HepG2 (cell line): ENCODE measurements around the gene GPC6. TPM values are rescaled to one million over a fixed set of nuclear protein-coding genes. Genes with fewer than 3 reads are reported as not detected.

ENCODE experiments used
- ATAC-seq: fragments of 200-7000 bp; cut with Tn5 transposase; 3 replicates; pipeline ENCODE4 v1.9.1; 2020; ENCODE audit warnings: mild to moderate bottlenecking, moderate library complexity
- BruUV-seq: library from RNA; stranded (reverse); fragments of 400-500 nt; replicated peaks from 2 replicates; lab custom pipeline; 2021; lab: Mats Ljungman, UMichigan
- CTCF ChIA-PET: fragments of 300-600 bp; formaldehyde crosslinking; extraction: SDS; loops from one replicate; lab custom pipeline; 2021; ENCODE audit warnings: low total read pairs, inconsistent platforms, low intra/inter-chr PET ratio; lab: Yijun Ruan, JAX
- POLR2A ChIA-PET: fragments of 350-600 bp; sonication (Branson Sonifier 250); formaldehyde crosslinking; loops from one replicate; lab custom pipeline; 2020; ENCODE audit warnings: antibody characterized with exemption, inconsistent platforms; lab: Yijun Ruan, JAX
- DNase-seq: peaks from one replicate; pipeline ENCODE4 v3.0.0-alpha.2; 2015; ENCODE audit warnings: low spot score
- FAIRE-seq: peaks from 3 replicates; lab custom pipeline; 2011; peaks lifted over from hg19 to GRCh38; lab: Jason Lieb, UNC
- H2AFZ ChIP-seq: one replicate; pipeline ENCODE4 v1.6.1; 2011; ENCODE audit warnings: low read length, inconsistent platforms
- H3K27ac ChIP-seq: fragments of 300-600 bp; 3 replicates; pipeline ENCODE4 v1.8.0; 2011; ENCODE audit warnings: mixed run types, mild to moderate bottlenecking, mixed read lengths, low read length, inconsistent platforms; ENCODE audit not compliant: insufficient read depth; ENCODE audit errors: extremely low read length
- H3K27me3 ChIP-seq, 2 experiments: fragments of 200-600 bp in 1 of 2; 2 replicates in 1 of 2; 3 replicates in 1 of 2; pipeline versions ENCODE4 v1.6.0 to v1.8.0; 2011; ENCODE audit warnings: low read length in 2 of 2, mild to moderate bottlenecking in 2 of 2, moderate library complexity in 2 of 2, inconsistent platforms in 1 of 2; ENCODE audit not compliant: insufficient read depth in 2 of 2, control insufficient read depth in 1 of 2
- H3K36me3 ChIP-seq, 2 experiments: fragments of 200-600 bp in 1 of 2; replicated peaks in 1 of 2; 2 replicates in 1 of 2; 3 replicates in 1 of 2; pipeline versions ENCODE4 v1.5.1 to v1.8.0; 2011; ENCODE audit warnings: low read length in 2 of 2, inconsistent platforms in 1 of 2; ENCODE audit not compliant: insufficient read depth in 2 of 2, control insufficient read depth in 1 of 2
- H3K4me1 ChIP-seq: 2 replicates; pipeline ENCODE4 v1.5.1; 2012; ENCODE audit warnings: low read length, inconsistent platforms; ENCODE audit not compliant: insufficient read depth
- H3K4me2 ChIP-seq: 2 replicates; pipeline ENCODE4 v1.6.0; 2011; ENCODE audit warnings: low read depth, low read length, inconsistent platforms
- H3K4me3 ChIP-seq, 3 experiments: fragments of 200-600 bp in 1 of 3; sonication (generic), shearing (Covaris generic) in 1 of 3; replicated peaks in 1 of 3; 2 replicates each; pipeline ENCODE4 v1.5.1; 2011 to 2016; ENCODE audit warnings: low read length in 3 of 3, inconsistent platforms in 2 of 3, low read depth in 2 of 3, mild to moderate bottlenecking in 2 of 3, control low read depth in 1 of 3, mixed read lengths in 1 of 3; ENCODE audit not compliant: insufficient read depth in 1 of 3
- H3K79me2 ChIP-seq: one replicate; pipeline ENCODE4 v1.6.1; 2011; ENCODE audit warnings: low read length, inconsistent platforms; ENCODE audit not compliant: insufficient read depth
- H3K9ac ChIP-seq: 2 replicates; pipeline ENCODE4 v1.6.0; 2011; ENCODE audit warnings: mild to moderate bottlenecking, low read depth, low read length, inconsistent platforms; ENCODE audit not compliant: insufficient read depth
- H3K9me3 ChIP-seq: 2 replicates; pipeline ENCODE4 v1.5.1; 2012; ENCODE audit warnings: mild to moderate bottlenecking, low read length
- H4K20me1 ChIP-seq: 2 replicates; pipeline ENCODE4 v1.6.0; 2011; ENCODE audit warnings: inconsistent platforms, mild to moderate bottlenecking, low read length, moderate library complexity; ENCODE audit not compliant: insufficient read depth
- NCOA2 ChIP-seq: sonication (generic); formaldehyde crosslinking; IDR thresholded peaks from 2 replicates; pipeline ENCODE4 v1.8.0; 2022; ENCODE audit warnings: inconsistent platforms
- PCBP1 ChIP-seq: fragments of 200-400 bp; formaldehyde crosslinking; IDR thresholded peaks from 2 replicates; pipeline ENCODE4 v1.6.1; 2017; ENCODE audit warnings: mild to moderate bottlenecking, low read depth, low read length, borderline replicate concordance
- SNAPC4 ChIP-seq: sonication (generic); formaldehyde crosslinking; IDR thresholded peaks from 2 replicates; pipeline ENCODE4 v1.4.0; 2020; ENCODE audit warnings: mild to moderate bottlenecking, missing genetic modification reagents
- ZNF350 ChIP-seq: sonication (generic); formaldehyde crosslinking; IDR thresholded peaks from 2 replicates; pipeline ENCODE4 v1.4.0; 2020; ENCODE audit warnings: mild to moderate bottlenecking, low read depth, missing genetic modification reagents, borderline replicate concordance
- ZNF761 ChIP-seq: sonication (generic); formaldehyde crosslinking; conservative IDR thresholded peaks from 2 replicates; pipeline ENCODE4 v1.4.0; 2020; ENCODE audit warnings: mild to moderate bottlenecking, missing genetic modification reagents
- ZNF775 ChIP-seq: sonication (generic); formaldehyde crosslinking; IDR thresholded peaks from 2 replicates; pipeline ENCODE4 v1.4.0; 2020; ENCODE audit warnings: missing genetic modification reagents, mild to moderate bottlenecking, moderate library complexity, borderline replicate concordance
- ZNF784 ChIP-seq: sonication (generic); formaldehyde crosslinking; IDR thresholded peaks from 2 replicates; pipeline ENCODE4 v1.5.1; 2020; ENCODE audit warnings: missing genetic modification reagents, mild to moderate bottlenecking, borderline replicate concordance
- ZNF83 ChIP-seq: sonication (generic); formaldehyde crosslinking; IDR thresholded peaks from 2 replicates; pipeline ENCODE4 v1.4.0; 2020; ENCODE audit warnings: missing genetic modification reagents, mild to moderate bottlenecking, borderline replicate concordance
- WGBS: methylation state at CpG from one replicate; pipeline ENCODE4 v1.1.6; 2017; ENCODE audit warnings: low lambda C conversion rate; 5-methylcytosine and 5-hydroxymethylcytosine counted together
- in situ Hi-C: cut with HindIII; loops from 2 replicates; pipeline ENCODE4 v1.10.0; 2017; ENCODE audit warnings: low pct_unique_long_range_greater_than_20kb; ENCODE audit not compliant: extremely low pct_ligation_motif_present
- intact Hi-C: fragments of 100-400 bp; cut with micrococcal nuclease; formaldehyde crosslinking; loops from one replicate; pipeline ENCODE4 v1.10.0; 2022; ENCODE audit not compliant: unreplicated experiment
- polyA plus RNA-seq, 8 experiments: library from polyadenylated mRNA; depleted of rRNA in 3 of 8; stranded (reverse) in 7 of 8; unstranded in 1 of 8; fragments of >200 nt; fragmentation: Illumina TruSeq in 4 of 8; extraction: Trizol in 4 of 8; gene quantifications; 2 replicates each; pipeline versions ENCODE4 v1.2.1 to v1.2.3, GENCODE V29; 2011 to 2016; ENCODE audit warnings: low read depth in 4 of 8, missing spikeins in 1 of 8, mixed read lengths in 1 of 8; ENCODE audit not compliant: insufficient read depth in 1 of 8
- total RNA-seq, 5 experiments: library from RNA; depleted of rRNA; stranded (reverse); fragments of >200 nt; fragmentation: Illumina TruSeq; extraction: Trizol; gene quantifications; 2 replicates each; pipeline ENCODE4 v1.2.3, GENCODE V29; 2016; ENCODE audit warnings: low read depth in 1 of 5
- TF ChIP-seq, protein P1 (sequence below): sonication (generic); formaldehyde crosslinking; IDR thresholded peaks from one replicate; pipeline ENCODE4 v1.5.1; 2020; ENCODE audit warnings: mild to moderate bottlenecking, missing genetic modification reagents; ENCODE audit errors: not compliant biosample characterization

Gene GPC6
- total and polyA plus RNA-seq, 2 of the 13 experiments (the other 11 are each of a cell fraction or from before 2014, with no cell fraction given) = 24.5 to 33.9 TPM

GRCh38 chr13:93326234-93326811 lies 99.7 kb downstream of the GPC6 start:
- BruUV-seq = no TSS peak
- H3K4me2 ChIP-seq = no peak overlapping the region
- ATAC-seq = no peak
- no peak for DNase-seq
- intact Hi-C loops = no loop called here
- no peaks in the 10 kb centered on the region for H4K20me1 ChIP-seq
- FAIRE-seq = no peak
- ChIA-PET CTCF (no interaction called here), POLR2A (no interaction called here)
- H3K27me3 ChIP-seq = no peaks in the 10 kb centered on the region; a peak in 1 of 5 replicates
- H2AFZ ChIP-seq = no peak overlapping the region
- no peaks in the 10 kb centered on the region for H3K79me2 ChIP-seq
- H3K4me1 ChIP-seq = peaks cover 14% of the 10 kb centered on the region
- no peaks in the 10 kb centered on the region for H3K9me3 ChIP-seq
- no peak overlapping the region for H3K4me3 ChIP-seq
- no peaks in the 10 kb centered on the region for H3K36me3 ChIP-seq
- no peak overlapping the region for H3K27ac ChIP-seq
- H3K9ac ChIP-seq = no peak overlapping the region
- in situ Hi-C loops = no loop called here
- 93% methylated on average over 5 of the region's 5 CpGs for WGBS
- TF ChIP-seq NCOA2 (no peak), ZNF350 (CRISPR knock-in tag) (no peak), ZNF784 (CRISPR knock-in tag) (no peak), ZNF83 (CRISPR knock-in tag) (no peak), SNAPC4 (no peak), ZNF761 (no peak), PCBP1 (no peak), ZNF775 (CRISPR knock-in tag) (no peak)
- TF ChIP-seq, protein P1, sequence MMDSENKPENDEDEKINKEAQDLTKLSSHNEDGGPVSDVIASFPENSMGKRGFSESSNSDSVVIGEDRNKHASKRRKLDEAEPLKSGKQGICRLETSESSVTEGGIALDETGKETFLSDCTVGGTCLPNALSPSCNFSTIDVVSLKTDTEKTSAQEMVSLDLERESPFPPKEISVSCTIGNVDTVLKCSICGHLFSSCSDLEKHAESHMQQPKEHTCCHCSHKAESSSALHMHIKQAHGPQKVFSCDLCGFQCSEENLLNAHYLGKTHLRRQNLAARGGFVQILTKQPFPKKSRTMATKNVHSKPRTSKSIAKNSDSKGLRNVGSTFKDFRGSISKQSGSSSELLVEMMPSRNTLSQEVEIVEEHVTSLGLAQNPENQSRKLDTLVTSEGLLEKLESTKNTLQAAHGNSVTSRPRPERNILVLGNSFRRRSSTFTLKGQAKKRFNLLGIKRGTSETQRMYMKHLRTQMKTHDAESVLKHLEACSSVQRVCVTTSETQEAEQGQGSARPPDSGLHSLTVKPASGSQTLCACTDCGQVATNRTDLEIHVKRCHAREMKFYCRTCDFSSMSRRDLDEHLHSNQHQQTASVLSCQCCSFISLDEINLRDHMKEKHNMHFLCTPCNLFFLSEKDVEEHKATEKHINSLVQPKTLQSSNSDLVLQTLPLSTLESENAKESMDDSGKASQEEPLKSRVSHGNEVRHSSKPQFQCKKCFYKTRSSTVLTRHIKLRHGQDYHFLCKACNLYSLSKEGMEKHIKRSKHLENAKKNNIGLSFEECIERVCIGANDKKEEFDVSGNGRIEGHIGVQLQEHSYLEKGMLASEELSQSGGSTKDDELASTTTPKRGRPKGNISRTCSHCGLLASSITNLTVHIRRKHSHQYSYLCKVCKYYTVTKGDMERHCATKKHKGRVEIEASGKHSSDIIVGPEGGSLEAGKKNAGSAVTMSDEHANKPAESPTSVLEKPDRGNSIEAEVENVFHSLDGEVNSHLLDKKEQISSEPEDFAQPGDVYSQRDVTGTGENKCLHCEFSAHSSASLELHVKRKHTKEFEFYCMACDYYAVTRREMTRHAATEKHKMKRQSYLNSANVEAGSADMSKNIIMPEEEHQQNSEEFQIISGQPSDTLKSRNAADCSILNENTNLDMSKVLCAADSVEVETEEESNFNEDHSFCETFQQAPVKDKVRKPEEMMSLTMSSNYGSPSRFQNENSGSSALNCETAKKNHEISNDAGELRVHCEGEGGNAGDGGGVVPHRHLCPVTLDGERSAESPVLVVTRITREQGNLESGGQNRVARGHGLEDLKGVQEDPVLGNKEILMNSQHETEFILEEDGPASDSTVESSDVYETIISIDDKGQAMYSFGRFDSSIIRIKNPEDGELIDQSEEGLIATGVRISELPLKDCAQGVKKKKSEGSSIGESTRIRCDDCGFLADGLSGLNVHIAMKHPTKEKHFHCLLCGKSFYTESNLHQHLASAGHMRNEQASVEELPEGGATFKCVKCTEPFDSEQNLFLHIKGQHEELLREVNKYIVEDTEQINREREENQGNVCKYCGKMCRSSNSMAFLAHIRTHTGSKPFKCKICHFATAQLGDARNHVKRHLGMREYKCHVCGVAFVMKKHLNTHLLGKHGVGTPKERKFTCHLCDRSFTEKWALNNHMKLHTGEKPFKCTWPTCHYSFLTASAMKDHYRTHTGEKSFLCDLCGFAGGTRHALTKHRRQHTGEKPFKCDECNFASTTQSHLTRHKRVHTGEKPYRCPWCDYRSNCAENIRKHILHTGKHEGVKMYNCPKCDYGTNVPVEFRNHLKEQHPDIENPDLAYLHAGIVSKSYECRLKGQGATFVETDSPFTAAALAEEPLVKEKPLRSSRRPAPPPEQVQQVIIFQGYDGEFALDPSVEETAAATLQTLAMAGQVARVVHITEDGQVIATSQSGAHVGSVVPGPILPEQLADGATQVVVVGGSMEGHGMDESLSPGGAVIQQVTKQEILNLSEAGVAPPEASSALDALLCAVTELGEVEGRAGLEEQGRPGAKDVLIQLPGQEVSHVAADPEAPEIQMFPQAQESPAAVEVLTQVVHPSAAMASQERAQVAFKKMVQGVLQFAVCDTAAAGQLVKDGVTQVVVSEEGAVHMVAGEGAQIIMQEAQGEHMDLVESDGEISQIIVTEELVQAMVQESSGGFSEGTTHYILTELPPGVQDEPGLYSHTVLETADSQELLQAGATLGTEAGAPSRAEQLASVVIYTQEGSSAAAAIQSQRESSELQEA (CRISPR knock-in tag) = no peak
